Activated naive CD4-positive, alpha-beta T cell (primary cell): Measurements from ENCODE around the gene COX6A1.

Source experiments
- DNase-seq, 4 experiments: peaks; one replicate each; lab custom pipeline; 2025; lab: John Stamatoyannopoulos, UW

COX6A1 gene

GRCh38 chr12:120437735-120438494 is at the start of gene COX6A1:
COX6A1 (plus strand) TSS chr12:120438113; CDS start chr12:120438127, 14 bp downstream.
- DNase-seq = peak; percentile 83 to 93 (median 88)

- DNase-seq = no peak
Observed at GRCh38 chr12:120388691-120389481, 49.0 kb upstream of the COX6A1 start.

GRCh38 chr12:120390540-120391120 is 47.3 kb upstream of the COX6A1 start:
- DNase-seq = no peak

- DNase-seq = no peak
Observed at GRCh38 chr12:120394483-120395367, 43.2 kb upstream of the COX6A1 start.

- no peak for DNase-seq
Observed at GRCh38 chr12:120397824-120398540, 39.9 kb upstream of the COX6A1 start.

- DNase-seq = no peak
Observed at GRCh38 chr12:120399531-120399930, 38.4 kb upstream of the COX6A1 start.

GRCh38 chr12:120402217-120402616 is 35.7 kb upstream of the COX6A1 start:
- DNase-seq = no peak

- DNase-seq = no peak
Observed at GRCh38 chr12:120403869-120404268, 34.0 kb upstream of the COX6A1 start.

- DNase-seq = no peak
Observed at GRCh38 chr12:120404271-120404670, 33.6 kb upstream of the COX6A1 start.

GRCh38 chr12:120406069-120406468 is 31.8 kb upstream of the COX6A1 start:
- DNase-seq = no peak

GRCh38 chr12:120406553-120406952 is 31.4 kb upstream of the COX6A1 start:
- DNase-seq = no peak

GRCh38 chr12:120408771-120409170 is 29.1 kb upstream of the COX6A1 start:
- no peak for DNase-seq

GRCh38 chr12:120412421-120412820 is 25.5 kb upstream of the COX6A1 start:
- DNase-seq = no peak

- no peak for DNase-seq
Observed at GRCh38 chr12:120413901-120414695, 23.8 kb upstream of the COX6A1 start.

GRCh38 chr12:120416490-120417216 is 21.3 kb upstream of the COX6A1 start:
- no peak for DNase-seq

- DNase-seq = no peak
Observed at GRCh38 chr12:120417917-120418580, 19.9 kb upstream of the COX6A1 start.

GRCh38 chr12:120421701-120422100 is 16.2 kb upstream of the COX6A1 start:
- no peak for DNase-seq

- DNase-seq = no peak
Observed at GRCh38 chr12:120422892-120423456, 14.9 kb upstream of the COX6A1 start.

- no peak for DNase-seq
Observed at GRCh38 chr12:120425797-120426196, 12.1 kb upstream of the COX6A1 start.
